CD4-positive, alpha-beta T cell (primary cell): ENCODE results near the gene GDPD5. TPM values are rescaled to one million over a fixed set of nuclear protein-coding genes. Genes with fewer than 3 reads are reported as not detected.

Experiments
- ATAC-seq: fragments of 200-7000 bp; cut with Tn5 transposase; one replicate; pipeline ENCODE4 v1.10.0; 2022; ENCODE audit warnings: mild to moderate bottlenecking; ENCODE audit not compliant: poor library complexity
- CTCF ChIA-PET: fragments of 350-600 bp; sonication (Branson Sonifier 250); formaldehyde crosslinking; loops from one replicate; lab custom pipeline; 2021; ENCODE audit warnings: antibody characterized with exemption, inconsistent platforms; lab: Charles Lee
- POLR2A ChIA-PET: fragments of 350-600 bp; sonication (Branson Sonifier 250); formaldehyde crosslinking; loops from one replicate; lab custom pipeline; 2021; ENCODE audit warnings: antibody characterized with exemption, inconsistent platforms; lab: Charles Lee
- DNase-seq, 14 experiments: peaks; one replicate each; pipeline ENCODE4 v3.0.0-alpha.2; 2013 to 2020; ENCODE audit warnings: mixed read lengths in 2 of 14
- H3K27ac ChIP-seq, 2 donors: one replicate each; pipeline versions ENCODE4 v1.5.1 to v1.7.0; 2013; ENCODE audit warnings: low read length in 2 of 2, low read depth in 1 of 2, mild to moderate bottlenecking in 1 of 2
- H3K27me3 ChIP-seq, 2 experiments: 1 replicate in 1 of 2; 2 replicates in 1 of 2; pipeline versions ENCODE4 v1.6.1 to v1.7.0; 2013; ENCODE audit warnings: low read length in 2 of 2, control low read depth in 1 of 2, mild to moderate bottlenecking in 1 of 2, moderate library complexity in 1 of 2; ENCODE audit not compliant: insufficient read depth in 2 of 2, control insufficient read depth in 1 of 2
- H3K36me3 ChIP-seq: one replicate; pipeline ENCODE4 v1.6.1; 2013; ENCODE audit warnings: low read length, control low read depth; ENCODE audit not compliant: insufficient read depth
- H3K4me1 ChIP-seq: one replicate; pipeline ENCODE4 v1.6.1; 2013; ENCODE audit warnings: low read length, control low read depth; ENCODE audit not compliant: insufficient read depth
- H3K4me3 ChIP-seq: one replicate; pipeline ENCODE4 v1.5.1; 2013; ENCODE audit warnings: mild to moderate bottlenecking, low read length, moderate library complexity
- H3K9me3 ChIP-seq, 2 experiments: 1 replicate in 1 of 2; 2 replicates in 1 of 2; pipeline versions ENCODE4 v1.6.1 to v1.7.0; 2013; ENCODE audit warnings: low read length in 2 of 2, mild to moderate bottlenecking in 2 of 2, control low read depth in 1 of 2, moderate library complexity in 1 of 2; ENCODE audit not compliant: control insufficient read depth in 1 of 2, insufficient read depth in 1 of 2
- H3K27ac Mint-ChIP-seq: one replicate; pipeline ENCODE4 v1.8.0; 2020; ENCODE audit warnings: mixed read lengths
- H3K27me3 Mint-ChIP-seq: one replicate; pipeline ENCODE4 v1.8.0; 2021; ENCODE audit warnings: mixed read lengths
- H3K36me3 Mint-ChIP-seq: one replicate; pipeline ENCODE4 v1.8.0; 2021; ENCODE audit warnings: low read depth, mixed read lengths
- H3K4me1 Mint-ChIP-seq: one replicate; pipeline ENCODE4 v1.8.0; 2021; ENCODE audit warnings: low read depth, mixed read lengths
- H3K4me3 Mint-ChIP-seq: one replicate; pipeline ENCODE4 v1.8.0; 2020; ENCODE audit warnings: mild to moderate bottlenecking, mixed read lengths
- H3K9me3 Mint-ChIP-seq: one replicate; pipeline ENCODE4 v1.8.0; 2020; ENCODE audit warnings: mixed read lengths
- CTCF ChIP-seq: fragments of 200-600 bp; IDR thresholded peaks from one replicate; pipeline ENCODE4 v1.8.0; 2022; ENCODE audit warnings: antibody characterized with exemption, mild to moderate bottlenecking
- intact Hi-C, 2 experiments: fragments of 100-400 bp; cut with DNase I in 1 of 2; cut with micrococcal nuclease in 1 of 2; formaldehyde crosslinking; loops; one replicate each; pipeline versions ENCODE4 v1.15.1 to v1.9.0; 2023 to 2025; cut with DNase I, micrococcal nuclease
- total RNA-seq, 174 experiments: library from RNA in 2 of 174; stranded (reverse) in 2 of 174; gene quantifications; one replicate each; pipeline ENCODE4 v1.2.3 and lab custom pipeline; 2021 to 2026

Gene GDPD5
- total RNA-seq, 2 experiments from 2014 or later = 91.6 to 101 TPM

GRCh38 chr11:75450236-75450635 is 75.5 kb downstream of the GDPD5 start:
- intact Hi-C loops = no loop called here
- Histone ChIP-seq H3K4me1 (peaks cover 4% of the 10 kb centered on the region), H3K9me3 (peaks cover 0 to 7% of the 10 kb centered on the region in 2 experiments), H3K27me3 (no peaks in the 10 kb centered on the region), H3K27ac (no peak overlapping the region), H3K4me3 (no peak overlapping the region), H3K36me3 (peaks cover 9% of the 10 kb centered on the region)
- Mint-ChIP-seq H3K4me3 (no peak overlapping the region), H3K4me1 (no peaks in the 10 kb centered on the region), H3K27ac (no peak overlapping the region), H3K9me3 (no peaks in the 10 kb centered on the region), H3K36me3 (peaks cover 8% of the 10 kb centered on the region), H3K27me3 (no peaks in the 10 kb centered on the region)
- ChIA-PET CTCF (no interaction called here), POLR2A (no interaction called here)
- DNase-seq = no peak
- no peak for ATAC-seq
- no peak for TF ChIP-seq CTCF

- no peak for DNase-seq
- Mint-ChIP-seq H3K27ac (no peak overlapping the region), H3K9me3 (no peaks in the 10 kb centered on the region), H3K4me3 (no peak overlapping the region), H3K36me3 (peaks cover 8% of the 10 kb centered on the region), H3K4me1 (no peaks in the 10 kb centered on the region), H3K27me3 (no peaks in the 10 kb centered on the region)
- Histone ChIP-seq H3K9me3 (peaks cover 0 to 7% of the 10 kb centered on the region in 2 experiments), H3K36me3 (peaks cover 9% of the 10 kb centered on the region), H3K27me3 (no peaks in the 10 kb centered on the region), H3K4me3 (no peak overlapping the region), H3K4me1 (peaks cover 4% of the 10 kb centered on the region), H3K27ac (no peak overlapping the region)
- no peak for TF ChIP-seq CTCF
- ChIA-PET CTCF (no interaction called here), POLR2A (no interaction called here)
- ATAC-seq = no peak
- intact Hi-C loops = loop anchor here in 1 of 2 experiments (5.0 kb wide), 1 partner anchor 128 kb away; no protein-coding TSS in a partner anchor
Observed at GRCh38 chr11:75449776-75450175, 76.0 kb downstream of the GDPD5 start.

GRCh38 chr11:75449271-75449670 is 76.5 kb downstream of the GDPD5 start:
- CTCF ChIA-PET = no interaction called here
- intact Hi-C loops = loop anchor here in 1 of 2 experiments (5.0 kb wide), 1 partner anchor 128 kb away; no protein-coding TSS in a partner anchor
- no peak for TF ChIP-seq CTCF

More at GRCh38 chr11:75449271-75449670, 76.5 kb downstream of the GDPD5 start:
- H3K4me1 Mint-ChIP-seq = no peaks in the 10 kb centered on the region
- peaks cover 8% of the 10 kb centered on the region for H3K36me3 Mint-ChIP-seq
- H3K36me3 ChIP-seq = peaks cover 9% of the 10 kb centered on the region
- H3K4me3 Mint-ChIP-seq = no peak overlapping the region
- no peaks in the 10 kb centered on the region for H3K9me3 Mint-ChIP-seq
- H3K4me1 ChIP-seq = peaks cover 4% of the 10 kb centered on the region
- no peak overlapping the region for H3K27ac Mint-ChIP-seq
- DNase-seq = no peak
- no peak for ATAC-seq
- no peaks in the 10 kb centered on the region for H3K27me3 ChIP-seq
- POLR2A ChIA-PET = no interaction called here
- H3K9me3 ChIP-seq = peaks cover 0 to 7% of the 10 kb centered on the region in 2 experiments
- H3K4me3 ChIP-seq = no peak overlapping the region
- no peak overlapping the region for H3K27ac ChIP-seq
- H3K27me3 Mint-ChIP-seq = no peaks in the 10 kb centered on the region
